Thyroid gland (tissue), 4 donors: ENCODE data around the gene SSTR5. TPM values are rescaled to one million over a fixed set of nuclear protein-coding genes. Genes with fewer than 3 reads are reported as not detected.

Experiments
- DNase-seq, 2 donors: peaks; one replicate each; pipeline ENCODE4 v3.0.0-alpha.2; 2019
- H3K27ac ChIP-seq, 3 donors: fragments of 200-600 bp; sonication (generic); 1 replicate in 2 of 3; 2 replicates in 1 of 3; pipeline ENCODE4 v1.5.1; 2016 to 2019; ENCODE audit warnings: mild to moderate bottlenecking in 1 of 3, moderate library complexity in 1 of 3
- H3K27me3 ChIP-seq: fragments of 200-600 bp; sonication (generic); one replicate; pipeline ENCODE4 v1.5.1; 2019
- H3K36me3 ChIP-seq, 2 donors: fragments of 200-600 bp; sonication (generic); one replicate each; pipeline ENCODE4 v1.5.1; 2016 to 2019
- H3K4me1 ChIP-seq, 2 donors: fragments of 200-600 bp; sonication (generic); one replicate each; pipeline ENCODE4 v1.5.1; 2017 to 2019
- H3K4me3 ChIP-seq, 3 donors: fragments of 200-600 bp; sonication (generic); replicated peaks in 1 of 3; 1 replicate in 2 of 3; 2 replicates in 1 of 3; pipeline ENCODE4 v1.5.1; 2016; ENCODE audit warnings: mild to moderate bottlenecking in 1 of 3
- H3K9me3 ChIP-seq: fragments of 200-600 bp; sonication (generic); one replicate; pipeline ENCODE4 v1.5.1; 2017
- CTCF ChIP-seq, 6 experiments: fragments of 200-600 bp in 3 of 6; fragments of 450-650 bp in 3 of 6; sonication (generic) in 3 of 6; IDR thresholded peaks; one replicate each; pipeline ENCODE4 v1.5.1; 2016 to 2019; ENCODE audit warnings: antibody characterized with exemption in 6 of 6, mild to moderate bottlenecking in 2 of 6, inconsistent platforms in 1 of 6, moderate library complexity in 1 of 6
- POLR2A ChIP-seq, 2 donors: fragments of 450-650 bp; IDR thresholded peaks; one replicate each; pipeline ENCODE4 v1.6.1; 2017; ENCODE audit warnings: antibody characterized with exemption in 2 of 2, mild to moderate bottlenecking in 2 of 2, moderate library complexity in 1 of 2
- WGBS, 2 donors: methylation state at CpG; one replicate each; pipeline ENCODE4 v1.1.5; 2017; 5-methylcytosine and 5-hydroxymethylcytosine counted together
- intact Hi-C: fragments of 100-400 bp; cut with DNase I; formaldehyde crosslinking; loops from one replicate; pipeline ENCODE4 v1.15.1; 2023
- total RNA-seq, 4 donors: library from RNA; depleted of rRNA; stranded (reverse); fragments of >200 nt; gene quantifications; one replicate each; pipeline ENCODE4 v1.2.3, GENCODE V29; 2016

Gene SSTR5
- total RNA-seq, 4 donors from 2014 or later: not detected

GRCh38 chr16:1079341-1079740, 6.8 kb downstream of the SSTR5 start:
- intact Hi-C loops: no loop called here
- no peak for DNase-seq
- TF ChIP-seq POLR2A (IDR thresholded peaks at IDR 0.05) (no peak), CTCF (IDR thresholded peaks at IDR 0.05) (no peak)
- Histone ChIP-seq H3K9me3 (no peaks in the 10 kb centered on the region), H3K36me3 (no peaks in the 10 kb centered on the region), H3K27me3 (no peaks in the 10 kb centered on the region), H3K27ac (no peak overlapping the region), H3K4me3 (no peak overlapping the region), H3K4me1 (no peaks in the 10 kb centered on the region)
- WGBS, 2 donors: 95% methylated on average over 37 to 39 of the region's 43 CpGs

GRCh38 chr16:1079786-1080525, 7.4 kb downstream of the SSTR5 start:
- no peak for DNase-seq
- Histone ChIP-seq H3K4me3 (no peak overlapping the region), H3K4me1 (no peaks in the 10 kb centered on the region), H3K9me3 (no peaks in the 10 kb centered on the region), H3K27me3 (no peaks in the 10 kb centered on the region), H3K36me3 (no peaks in the 10 kb centered on the region), H3K27ac (no peak overlapping the region)
- intact Hi-C loops: no loop called here
- TF ChIP-seq CTCF (IDR thresholded peaks at IDR 0.05) (no peak), POLR2A (IDR thresholded peaks at IDR 0.05) (no peak)
- WGBS, 2 donors: 75 to 82% methylated on average over 29 to 31 of the region's 45 CpGs

GRCh38 chr16:1080801-1081733, 8.5 kb downstream of the SSTR5 start:
- no peaks in the 10 kb centered on the region for H3K27me3 ChIP-seq
- no peak overlapping the region for H3K27ac ChIP-seq
- no peak overlapping the region for H3K4me3 ChIP-seq
- 29 to 36% methylated on average over 16 to 31 of the region's 42 CpGs for WGBS, 2 donors
- no peaks in the 10 kb centered on the region for H3K36me3 ChIP-seq
- intact Hi-C loops: no loop called here
- TF ChIP-seq CTCF (IDR thresholded peaks at IDR 0.05) (no peak), POLR2A (IDR thresholded peaks at IDR 0.05) (no peak)
- no peaks in the 10 kb centered on the region for H3K9me3 ChIP-seq
- H3K4me1 ChIP-seq: no peaks in the 10 kb centered on the region
- DNase-seq: no peak

DNA sequence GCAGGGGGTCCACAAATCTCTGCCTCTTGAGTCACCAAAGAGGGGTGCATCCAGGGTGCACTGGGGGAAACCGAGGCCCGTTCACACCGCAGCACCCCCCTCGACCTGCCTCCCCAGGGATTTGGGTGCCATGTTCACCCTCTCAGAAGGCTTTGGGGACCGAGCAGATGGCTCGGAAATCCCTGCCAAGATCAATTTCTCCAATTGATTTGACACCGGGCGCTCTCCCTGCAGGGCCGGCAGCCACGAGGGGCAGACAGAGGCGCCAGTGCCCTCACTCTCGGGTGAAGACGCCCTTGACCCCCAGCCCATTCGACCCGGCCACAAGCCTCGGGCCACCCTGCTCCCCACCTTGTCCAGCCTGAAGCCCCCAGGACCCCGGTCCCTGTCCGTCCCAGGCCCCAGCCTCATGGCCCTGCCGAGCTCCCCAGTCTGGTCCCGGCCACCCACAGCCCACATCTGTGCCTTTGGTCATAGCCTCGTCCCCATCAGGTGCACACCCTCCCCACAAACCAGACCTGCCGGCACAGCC, 9.3 kb downstream of the SSTR5 start:
- no peak for DNase-seq
- intact Hi-C loops: no loop called here
- WGBS, 2 donors: 68 to 76% methylated on average over 9 to 18 of the region's 22 CpGs
- no peaks in the 10 kb centered on the region for H3K27me3 ChIP-seq
- H3K9me3 ChIP-seq: no peaks in the 10 kb centered on the region
- H3K36me3 ChIP-seq: no peaks in the 10 kb centered on the region
- no peak overlapping the region for H3K27ac ChIP-seq
- H3K4me3 ChIP-seq: no peak overlapping the region
- TF ChIP-seq POLR2A (IDR thresholded peaks at IDR 0.05): no peak
- no peak for TF ChIP-seq CTCF (IDR thresholded peaks at IDR 0.05)
- H3K4me1 ChIP-seq: no peaks in the 10 kb centered on the region
